Tracheal epithelial cell (primary cell): Measurements from ENCODE around the gene ID1. TPM values are rescaled to one million over a fixed set of nuclear protein-coding genes. Genes with fewer than 3 reads are reported as not detected.

ENCODE experiments used
- total RNA-seq: library from RNA; depleted of rRNA; stranded (reverse); fragments of >200 nt; gene quantifications from 2 replicates; pipeline ENCODE4 v1.2.1, GENCODE V29; 2014

The ID1 gene, protein sequence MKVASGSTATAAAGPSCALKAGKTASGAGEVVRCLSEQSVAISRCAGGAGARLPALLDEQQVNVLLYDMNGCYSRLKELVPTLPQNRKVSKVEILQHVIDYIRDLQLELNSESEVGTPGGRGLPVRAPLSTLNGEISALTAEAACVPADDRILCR
- total RNA-seq, result 209 and 1,113 TPM in 2 replicates

GRCh38 chr20:31605031-31605901 is at the start of gene ID1:
ID1 (plus strand) TSS chr20:31605289; CDS start chr20:31605388, 99 bp downstream.

DNA sequence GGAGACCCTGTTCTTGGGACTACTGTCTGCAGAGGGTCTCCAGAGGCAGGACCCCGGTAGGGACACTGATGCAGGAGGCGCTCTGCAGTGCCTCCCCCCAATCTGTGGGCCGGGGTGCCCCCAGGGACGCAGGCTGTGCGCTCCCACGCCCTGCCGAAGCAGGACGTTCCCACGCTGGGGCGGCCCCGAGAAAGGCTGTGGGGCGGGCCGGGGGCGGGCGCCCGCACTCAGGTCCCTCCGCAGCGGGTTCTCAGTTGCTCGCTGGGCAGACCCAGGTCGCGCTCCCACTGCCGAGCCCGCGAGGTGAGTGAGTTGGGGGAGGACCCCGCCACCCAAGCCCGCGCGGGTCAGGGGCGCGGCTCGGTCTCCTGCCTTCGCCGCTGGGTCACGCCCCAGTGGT is 32.6 kb downstream of the ID1 start, which contains the start of gene COX4I2:
TSS of gene COX4I2 (plus strand) at position 253 of the 400 bp plus-strand sequence. CDS start 1,106 bp downstream, outside the sequence.

Other genes starting within 250 kb of the ID1 start
- not detected in 2 replicates for gene DEFB118, start 236.7 kb upstream of the ID1 start, total RNA-seq
- not detected in 2 replicates for gene DEFB119, start 214.7 kb upstream of the ID1 start, total RNA-seq
- gene DEFB121, start 199.1 kb upstream of the ID1 start, total RNA-seq, result not detected in 2 replicates
- gene DEFB123, start 164.7 kb upstream of the ID1 start, total RNA-seq, result not detected in 2 replicates
- not detected in 2 replicates for gene DEFB124, start 130.2 kb upstream of the ID1 start, total RNA-seq
- not detected in 2 replicates for gene REM1, start 130.0 kb upstream of the ID1 start, total RNA-seq
- gene HM13, start 90.8 kb upstream of the ID1 start, total RNA-seq, result 37.5 and 53.5 TPM in 2 replicates
- not detected in 2 replicates for gene COX4I2, start 32.6 kb downstream of the ID1 start, total RNA-seq
- 116 and 129 TPM in 2 replicates for gene BCL2L1, start 117.6 kb downstream of the ID1 start, total RNA-seq
- 3.4 and 7.0 TPM in 2 replicates for gene TPX2, start 134.0 kb downstream of the ID1 start, total RNA-seq
- gene MYLK2, start 214.1 kb downstream of the ID1 start, total RNA-seq, result not detected in 2 replicates
- gene FOXS1, start 240.3 kb downstream of the ID1 start, total RNA-seq, result not detected in 2 replicates